Measurements from ENCODE around the gene HEG1.

The HEG1 gene

GRCh38 chr3:125057186-125057850, 1.5 kb upstream of the HEG1 start:
- TF ChIP-seq RAD21 (IDR thresholded peaks at IDR 0.05; ENCODE audit: low read depth), result no peak
- TF ChIP-seq MAX (IDR thresholded peaks at IDR 0.05), result no peak
- no peak for TF ChIP-seq EP300 (IDR thresholded peaks at IDR 0.05; ENCODE audit: borderline replicate concordance)
- TF ChIP-seq CREB1 (IDR thresholded peaks at IDR 0.05; ENCODE audit: low read depth), result no peak
- no peak for TF ChIP-seq YY1 (IDR thresholded peaks at IDR 0.05; ENCODE audit: low read depth)
- TF ChIP-seq NFIC (IDR thresholded peaks at IDR 0.05), result no peak
- TF ChIP-seq TCF12 (IDR thresholded peaks at IDR 0.05; ENCODE audit: low read depth), result no peak
- no peak for TF ChIP-seq FOXM1 (IDR thresholded peaks at IDR 0.05; ENCODE audit: borderline replicate concordance, low read depth)
- no peak for TF ChIP-seq ZBTB7A (IDR thresholded peaks at IDR 0.05; ENCODE audit: low read depth)
- TF ChIP-seq USF1 (IDR thresholded peaks at IDR 0.05), result no peak
- no peak for TF ChIP-seq TEAD4 (IDR thresholded peaks at IDR 0.05)
- TF ChIP-seq CEBPB (IDR thresholded peaks at IDR 0.05), result no peak
- TF ChIP-seq TAF1 (IDR thresholded peaks at IDR 0.05; ENCODE audit: low read depth), result no peak
- TF ChIP-seq REST (IDR thresholded peaks at IDR 0.05; ENCODE audit: low read depth), result no peak
- no peak for TF ChIP-seq EGR1 (IDR thresholded peaks at IDR 0.05)

- TF ChIP-seq RAD21 (IDR thresholded peaks at IDR 0.05; ENCODE audit: low read depth) (no peak), ZBTB7A (IDR thresholded peaks at IDR 0.05; ENCODE audit: low read depth) (peak; percentile 66; the same call in 1 of the 2 replicates), MAX (IDR thresholded peaks at IDR 0.05) (peak; percentile 38; the same call in 1 of the 2 replicates)
Measured at GRCh38 chr3:125055331-125055912, 375 bp downstream of the HEG1 start.

GRCh38 chr3:125054449-125055329, 1.1 kb downstream of the HEG1 start:
- TF ChIP-seq TAF1 (IDR thresholded peaks at IDR 0.05; ENCODE audit: low read depth), result no peak
- TF ChIP-seq CEBPB (IDR thresholded peaks at IDR 0.05), result no peak
- no peak for TF ChIP-seq REST (IDR thresholded peaks at IDR 0.05; ENCODE audit: low read depth)
- no peak for TF ChIP-seq TCF12 (IDR thresholded peaks at IDR 0.05; ENCODE audit: low read depth)
- no peak for TF ChIP-seq YY1 (IDR thresholded peaks at IDR 0.05; ENCODE audit: low read depth)
- TF ChIP-seq ZBTB7A (IDR thresholded peaks at IDR 0.05; ENCODE audit: low read depth), result no peak
- TF ChIP-seq USF1 (IDR thresholded peaks at IDR 0.05), result no peak
- no peak for TF ChIP-seq FOXM1 (IDR thresholded peaks at IDR 0.05; ENCODE audit: borderline replicate concordance, low read depth)
- TF ChIP-seq EGR1 (IDR thresholded peaks at IDR 0.05), result no peak
- no peak for TF ChIP-seq CREB1 (IDR thresholded peaks at IDR 0.05; ENCODE audit: low read depth)
- no peak for TF ChIP-seq TEAD4 (IDR thresholded peaks at IDR 0.05)
- no peak for TF ChIP-seq NFIC (IDR thresholded peaks at IDR 0.05)
- no peak for TF ChIP-seq RAD21 (IDR thresholded peaks at IDR 0.05; ENCODE audit: low read depth)
- TF ChIP-seq EP300 (IDR thresholded peaks at IDR 0.05; ENCODE audit: borderline replicate concordance), result no peak
- no peak for TF ChIP-seq MAX (IDR thresholded peaks at IDR 0.05)

- TF ChIP-seq NFIC (IDR thresholded peaks at IDR 0.05) (no peak), MAX (IDR thresholded peaks at IDR 0.05) (no peak), EGR1 (IDR thresholded peaks at IDR 0.05) (no peak), YY1 (IDR thresholded peaks at IDR 0.05; ENCODE audit: low read depth) (no peak), EP300 (IDR thresholded peaks at IDR 0.05; ENCODE audit: borderline replicate concordance) (no peak), FOXM1 (IDR thresholded peaks at IDR 0.05; ENCODE audit: borderline replicate concordance, low read depth) (no peak), CREB1 (IDR thresholded peaks at IDR 0.05; ENCODE audit: low read depth) (no peak), REST (IDR thresholded peaks at IDR 0.05; ENCODE audit: low read depth) (no peak), CEBPB (IDR thresholded peaks at IDR 0.05) (no peak), USF1 (IDR thresholded peaks at IDR 0.05) (no peak), TCF12 (IDR thresholded peaks at IDR 0.05; ENCODE audit: low read depth) (no peak), TEAD4 (IDR thresholded peaks at IDR 0.05) (no peak), ZBTB7A (IDR thresholded peaks at IDR 0.05; ENCODE audit: low read depth) (no peak), TAF1 (IDR thresholded peaks at IDR 0.05; ENCODE audit: low read depth) (no peak), RAD21 (IDR thresholded peaks at IDR 0.05; ENCODE audit: low read depth) (no peak)
Measured at GRCh38 chr3:125054062-125054448, 1.7 kb downstream of the HEG1 start.
